Neural cell (in vitro differentiated cells): ENCODE results near the gene TSPAN9. TPM values are rescaled to one million over a fixed set of nuclear protein-coding genes. Genes with fewer than 3 reads are reported as not detected.

Experiments
- H2AFZ ChIP-seq: fragments of 200-600, 300-800 bp; sonication (generic), shearing (Covaris generic); 2 replicates; pipeline ENCODE4 v1.6.0; 2014; ENCODE audit warnings: low read depth, mild to moderate bottlenecking, antibody characterized with exemption, low read length, moderate library complexity
- H3F3A ChIP-seq: fragments of 200-600 bp; shearing (Covaris generic); 2 replicates; pipeline ENCODE4 v1.6.1; 2016; ENCODE audit warnings: mild to moderate bottlenecking, moderate library complexity, mixed read lengths, antibody characterized with exemption, low read length; ENCODE audit not compliant: insufficient read depth, poor library complexity, severe bottlenecking
- H3K27ac ChIP-seq: fragments of 200-600, 300-800 bp; sonication (generic), shearing (Covaris generic); 2 replicates; pipeline ENCODE4 v1.5.1; 2014; ENCODE audit warnings: mild to moderate bottlenecking, low read length, moderate library complexity
- H3K27me3 ChIP-seq: fragments of 300-800, 200-600 bp; sonication (generic), shearing (Covaris generic); 2 replicates; pipeline ENCODE4 v1.6.0; 2014; ENCODE audit warnings: mild to moderate bottlenecking, low read depth, low read length, moderate library complexity; ENCODE audit not compliant: insufficient read depth
- H3K36me3 ChIP-seq: fragments of 300-800, 200-600 bp; sonication (generic), shearing (Covaris generic); 2 replicates; pipeline ENCODE4 v1.5.1; 2014; ENCODE audit warnings: mild to moderate bottlenecking, antibody characterized with exemption, low read length, moderate library complexity; ENCODE audit not compliant: insufficient read depth
- H3K4me2 ChIP-seq: fragments of 300-800, 200-600 bp; sonication (generic), shearing (Covaris generic); 2 replicates; pipeline ENCODE4 v1.6.0; 2014; ENCODE audit warnings: mild to moderate bottlenecking, low read length
- H3K4me3 ChIP-seq: fragments of 300-800, 200-600 bp; sonication (generic), shearing (Covaris generic); 2 replicates; pipeline ENCODE4 v1.5.1; 2014; ENCODE audit warnings: mild to moderate bottlenecking, low read length, moderate library complexity
- H3K79me2 ChIP-seq: fragments of 200-600 bp; shearing (Covaris generic); replicated peaks from 2 replicates; pipeline ENCODE4 v1.6.0; 2014; ENCODE audit warnings: mild to moderate bottlenecking, low read length, moderate library complexity; ENCODE audit not compliant: insufficient read depth
- H3K9ac ChIP-seq: fragments of 300-800, 200-600 bp; sonication (generic), shearing (Covaris generic); 2 replicates; pipeline ENCODE4 v1.6.1; 2016; ENCODE audit warnings: mild to moderate bottlenecking, low read length, mixed read lengths
- H3K9me2 ChIP-seq: fragments of 200-600 bp; shearing (Covaris generic); 2 replicates; pipeline ENCODE4 v1.6.1; 2016; ENCODE audit warnings: mild to moderate bottlenecking, low read length, mixed read lengths; ENCODE audit not compliant: insufficient read depth
- H3K9me3 ChIP-seq: fragments of 200-600, 300-800 bp; sonication (generic), shearing (Covaris generic); 2 replicates; pipeline ENCODE4 v1.6.1; 2016; ENCODE audit warnings: mild to moderate bottlenecking, mixed run types, low read length, moderate library complexity, mixed read lengths
- H4K20me1 ChIP-seq: fragments of 200-600 bp; shearing (Covaris generic); 2 replicates; pipeline ENCODE4 v1.6.1; 2016; ENCODE audit warnings: mild to moderate bottlenecking, mixed run types; ENCODE audit not compliant: insufficient read depth
- CTCF ChIP-seq: fragments of 450-650 bp; IDR thresholded peaks from 2 replicates; pipeline ENCODE4 v1.5.1; 2014; ENCODE audit warnings: antibody characterized with exemption, mild to moderate bottlenecking, moderate library complexity; ENCODE audit not compliant: poor library complexity, severe bottlenecking
- EP300 ChIP-seq: fragments of 450-650 bp; conservative IDR thresholded peaks from 2 replicates; pipeline ENCODE4 v1.6.1; 2014; ENCODE audit warnings: antibody characterized with exemption, mild to moderate bottlenecking, moderate library complexity; ENCODE audit not compliant: poor library complexity, severe bottlenecking
- EZH2 ChIP-seq: fragments of 200-600, 300-800 bp; shearing (Covaris generic), sonication (generic); IDR thresholded peaks from 2 replicates; pipeline ENCODE4 v1.6.1; 2014; ENCODE audit warnings: antibody characterized with exemption, low read length, borderline replicate concordance, mild to moderate bottlenecking; ENCODE audit not compliant: insufficient read depth, poor library complexity, severe bottlenecking
- MXI1 ChIP-seq: fragments of 450-650 bp; conservative IDR thresholded peaks from 2 replicates; pipeline ENCODE4 v1.6.1; 2014; ENCODE audit warnings: antibody characterized with exemption, mild to moderate bottlenecking; ENCODE audit not compliant: poor library complexity, severe bottlenecking
- POLR2AphosphoS5 ChIP-seq: IDR thresholded peaks from 2 replicates; pipeline ENCODE4 v1.6.1; 2012
- RAD21 ChIP-seq: fragments of 450-650 bp; conservative IDR thresholded peaks from 2 replicates; pipeline ENCODE4 v1.6.1; 2014; ENCODE audit warnings: antibody characterized with exemption, mild to moderate bottlenecking, moderate library complexity
- REST ChIP-seq: IDR thresholded peaks from 2 replicates; pipeline ENCODE4 v1.6.1; 2012; ENCODE audit warnings: borderline replicate concordance
- SMC3 ChIP-seq: fragments of 450-650 bp; conservative IDR thresholded peaks from 2 replicates; pipeline ENCODE4 v1.6.1; 2014; ENCODE audit warnings: antibody characterized with exemption, mild to moderate bottlenecking, moderate library complexity; ENCODE audit not compliant: poor library complexity
- TAF1 ChIP-seq: IDR thresholded peaks from 2 replicates; pipeline ENCODE4 v1.6.1; 2012; ENCODE audit warnings: low read depth
- polyA plus RNA-seq: library from polyadenylated mRNA; depleted of rRNA; stranded (reverse); fragments of >200 nt; gene quantifications from 2 replicates; pipeline ENCODE4 v1.2.3, GENCODE V29; 2014

Gene TSPAN9
- polyA plus RNA-seq, 1 donor from 2014 or later: 11.9 TPM

GRCh38 chr12:3113671-3114325 is 36.6 kb downstream of the TSPAN9 start:
- TF ChIP-seq SMC3 (no peak), EP300 (no peak), REST (no peak), POLR2AphosphoS5 (no peak), EZH2 (no peak), CTCF (no peak), MXI1 (no peak), TAF1 (no peak), RAD21 (no peak)
- no peak overlapping the region for H3K4me2 ChIP-seq
- no peak overlapping the region for H3K4me3 ChIP-seq
- no peak overlapping the region for H3K9ac ChIP-seq
- H3K79me2 ChIP-seq: no peaks in the 10 kb centered on the region
- no peaks in the 10 kb centered on the region for H4K20me1 ChIP-seq
- H3K27ac ChIP-seq: no peak overlapping the region
- no peaks in the 10 kb centered on the region for H3K36me3 ChIP-seq
- H2AFZ ChIP-seq: no peak overlapping the region
- H3K9me3 ChIP-seq: no peaks in the 10 kb centered on the region
- H3K9me2 ChIP-seq: no peaks in the 10 kb centered on the region
- H3K27me3 ChIP-seq: no peaks in the 10 kb centered on the region
- no peaks in the 10 kb centered on the region for H3F3A ChIP-seq

- Histone ChIP-seq H3K9ac (no peak overlapping the region), H3F3A (no peaks in the 10 kb centered on the region), H3K36me3 (no peaks in the 10 kb centered on the region), H3K9me2 (no peaks in the 10 kb centered on the region), H2AFZ (no peak overlapping the region), H3K27me3 (no peaks in the 10 kb centered on the region), H3K79me2 (no peaks in the 10 kb centered on the region), H3K9me3 (no peaks in the 10 kb centered on the region), H3K4me3 (no peak overlapping the region), H3K27ac (no peak overlapping the region), H3K4me2 (no peak overlapping the region), H4K20me1 (no peaks in the 10 kb centered on the region)
- TF ChIP-seq REST (no peak), MXI1 (no peak), CTCF (no peak), TAF1 (no peak), SMC3 (no peak), POLR2AphosphoS5 (no peak), EZH2 (no peak), RAD21 (no peak), EP300 (no peak)
Measured at GRCh38 chr12:3114671-3115070, 37.5 kb downstream of the TSPAN9 start.
